Activated CD8-positive, alpha-beta memory T cell treated with anti-CD3 and anti-CD28 coated beads, Interleukin-2, amount 50 U/mL, for 1 hour (primary cell): ENCODE results near the gene ANKS3.

Experiments used
- DNase-seq: peaks from one replicate; pipeline ENCODE4 v3.0.0-alpha.2; 2020; ENCODE audit errors: extremely low read depth

Gene ANKS3

GRCh38 chr16:4667203-4667963 is 66.7 kb downstream of the ANKS3 start:
- no peak for DNase-seq

DNA sequence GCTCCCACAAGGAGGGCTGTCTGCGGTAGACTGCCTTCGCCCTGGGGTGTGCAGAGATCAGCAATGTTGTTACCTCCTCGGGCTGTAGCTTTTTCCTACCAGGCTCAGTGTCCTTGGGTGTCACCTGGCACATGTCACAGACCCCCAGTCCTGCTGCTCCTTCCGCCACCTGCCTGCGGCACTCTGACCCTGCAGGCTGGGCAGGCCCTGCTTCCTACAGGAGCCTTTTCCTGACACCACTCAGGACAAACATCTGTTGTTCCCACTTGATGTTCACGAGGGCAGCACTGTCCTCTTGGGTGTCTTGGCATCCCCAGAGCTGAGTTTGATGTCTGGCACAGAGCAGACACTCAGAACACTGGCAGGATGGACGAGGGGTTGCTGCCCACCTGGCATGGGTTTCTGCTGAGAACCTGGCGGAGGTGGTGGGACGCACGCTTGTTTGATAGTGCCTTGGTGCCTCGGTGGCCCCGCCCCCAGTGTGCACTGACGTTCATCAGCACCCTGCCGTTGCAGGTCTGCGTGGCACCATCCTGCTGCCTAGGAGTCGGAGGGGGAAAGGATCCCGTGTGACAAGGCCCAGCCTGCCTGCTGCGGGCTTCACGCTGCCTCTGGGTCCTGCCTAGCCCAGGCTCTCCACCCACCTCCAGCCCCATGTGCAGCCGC is 67.4 kb downstream of the ANKS3 start:
- DNase-seq, result no peak

DNA sequence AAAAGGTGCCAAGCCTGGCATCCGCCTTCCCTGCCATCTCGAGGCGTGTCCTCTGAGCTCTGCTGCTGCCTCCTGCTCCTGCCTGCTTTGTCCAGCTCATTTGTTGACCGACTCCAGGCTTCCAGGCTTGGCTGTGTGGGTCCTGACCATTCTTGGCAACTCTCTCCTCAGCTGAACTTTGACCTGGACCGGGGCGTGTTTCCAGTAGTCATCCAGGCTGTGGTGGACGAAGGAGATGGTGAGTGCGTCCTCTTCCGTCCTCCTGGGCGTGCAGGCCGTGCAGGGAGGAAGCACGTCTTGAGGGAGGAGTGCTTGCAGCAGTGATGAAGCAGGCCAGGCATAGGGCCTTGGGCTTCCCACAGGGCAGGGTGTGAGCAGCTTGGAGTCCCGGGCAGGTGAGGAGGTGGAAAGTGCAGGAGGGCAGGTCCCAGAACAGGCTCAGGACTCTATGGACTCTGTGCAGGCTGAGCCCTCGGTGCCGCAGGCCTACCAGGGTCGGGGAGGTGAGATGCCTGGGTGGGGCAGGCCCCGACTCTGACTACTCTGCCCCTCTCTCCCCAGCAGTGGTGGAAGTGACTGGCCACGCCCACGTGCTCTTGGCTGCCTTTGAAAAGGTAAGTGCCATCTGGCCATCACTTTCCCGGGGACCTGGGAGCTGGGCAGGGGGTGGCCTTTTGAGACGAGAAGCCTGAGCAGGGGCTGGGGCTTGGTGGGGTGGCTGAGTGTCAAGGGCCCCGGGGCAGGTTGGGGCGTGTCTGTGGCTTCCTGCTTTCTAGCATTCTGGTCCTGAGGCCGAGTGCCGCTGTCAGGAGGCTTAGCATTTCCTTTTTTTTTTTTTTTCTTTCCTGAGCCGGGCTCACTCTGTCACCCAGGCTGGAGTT is 69.3 kb downstream of the ANKS3 start:
- peak; percentile 11 for DNase-seq

- no peak for DNase-seq
These were observed 70.2 kb downstream of the ANKS3 start for GRCh38 chr16:4663777-4664465.

DNA sequence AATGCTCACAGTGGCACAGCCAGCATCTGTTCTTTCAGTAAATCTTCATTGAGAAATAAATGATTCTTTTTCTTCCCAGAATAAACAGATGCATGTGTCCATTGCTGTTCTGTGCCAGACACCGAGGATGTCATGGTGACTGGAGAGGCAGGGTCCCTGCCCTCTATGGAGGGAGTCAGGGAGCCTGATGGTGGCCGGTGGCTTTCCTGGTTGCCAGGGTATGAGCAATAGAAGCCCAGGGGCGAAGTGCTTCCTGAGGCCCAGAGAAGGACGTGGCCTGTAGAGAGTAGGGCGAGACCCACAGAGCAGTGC is 70.7 kb downstream of the ANKS3 start:
- no peak for DNase-seq

DNA sequence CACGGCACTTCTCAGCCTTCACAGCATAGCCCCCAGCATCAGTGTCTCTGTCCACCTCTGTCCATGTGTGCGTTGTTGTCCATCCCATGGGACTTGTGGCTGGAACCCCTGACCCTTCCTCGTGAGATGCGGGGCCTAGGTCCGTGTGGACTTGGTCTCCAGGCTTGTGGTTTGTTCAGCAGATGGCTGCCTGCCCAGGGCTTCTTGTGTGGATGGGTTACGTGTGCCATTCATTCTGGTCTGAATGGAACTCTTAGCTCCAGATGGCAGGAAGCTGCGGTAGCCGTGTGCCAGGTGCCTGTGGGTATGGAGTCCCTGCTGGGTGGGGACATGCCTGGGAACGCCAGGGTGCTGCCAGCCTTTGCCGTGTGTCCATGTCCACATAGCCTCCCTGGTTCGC is 72.4 kb downstream of the ANKS3 start:
- no peak for DNase-seq

GRCh38 chr16:4660454-4661007 is 73.5 kb downstream of the ANKS3 start:
- peak; percentile 63 for DNase-seq

DNA sequence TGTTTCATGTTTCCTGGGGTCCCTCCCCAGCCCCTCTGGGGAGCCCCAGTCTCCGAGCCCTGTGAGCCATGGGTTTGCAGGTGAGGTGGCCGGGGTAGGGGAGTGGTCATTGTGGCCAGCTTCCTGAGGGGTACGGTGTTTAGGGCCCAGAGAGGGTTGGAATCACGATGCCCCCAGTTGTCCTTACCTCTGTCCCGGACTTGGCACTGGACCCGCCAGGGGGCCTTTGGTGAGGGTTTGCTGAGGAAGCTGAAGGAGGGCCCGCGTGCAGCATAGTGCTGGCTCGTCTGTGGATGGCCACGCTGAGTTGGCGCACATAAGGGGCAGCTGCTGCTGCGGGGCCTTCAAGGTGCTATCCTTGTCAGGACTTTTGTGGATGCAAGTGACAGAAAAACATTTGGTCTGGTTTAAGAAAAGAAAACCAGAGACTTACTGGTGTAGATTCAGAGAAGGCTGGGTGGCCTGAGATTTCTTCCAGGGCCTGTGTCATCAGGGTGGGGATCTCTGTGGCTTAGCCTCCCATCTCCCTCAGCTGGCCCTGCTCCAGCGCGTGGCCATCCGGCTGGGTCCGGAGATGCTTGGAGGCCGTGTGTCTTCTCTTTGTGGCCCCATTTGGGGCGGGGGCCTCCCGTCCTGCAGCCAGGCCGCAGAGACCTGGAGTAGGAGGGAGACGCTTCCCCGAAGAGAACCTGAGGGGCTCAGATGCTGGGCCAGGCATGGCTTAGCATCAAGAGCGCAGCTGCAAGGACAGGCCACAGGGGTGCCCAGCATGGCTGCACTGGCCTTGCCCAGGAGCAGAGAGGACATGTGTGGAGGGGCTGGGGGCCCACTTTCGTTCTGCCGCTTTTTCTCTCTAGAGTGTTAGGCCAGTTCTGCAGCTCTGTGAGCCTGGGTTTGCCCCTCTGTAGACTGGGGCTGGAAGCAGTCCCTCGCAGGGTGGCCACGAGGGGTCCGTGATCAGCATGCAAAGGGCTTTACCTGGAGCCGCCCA is 74.4 kb downstream of the ANKS3 start:
- no peak for DNase-seq

- no peak for DNase-seq
These were observed 77.1 kb downstream of the ANKS3 start for GRCh38 chr16:4656695-4657686.

GRCh38 chr16:4656221-4656620 is 77.8 kb downstream of the ANKS3 start:
- DNase-seq, result no peak

DNA sequence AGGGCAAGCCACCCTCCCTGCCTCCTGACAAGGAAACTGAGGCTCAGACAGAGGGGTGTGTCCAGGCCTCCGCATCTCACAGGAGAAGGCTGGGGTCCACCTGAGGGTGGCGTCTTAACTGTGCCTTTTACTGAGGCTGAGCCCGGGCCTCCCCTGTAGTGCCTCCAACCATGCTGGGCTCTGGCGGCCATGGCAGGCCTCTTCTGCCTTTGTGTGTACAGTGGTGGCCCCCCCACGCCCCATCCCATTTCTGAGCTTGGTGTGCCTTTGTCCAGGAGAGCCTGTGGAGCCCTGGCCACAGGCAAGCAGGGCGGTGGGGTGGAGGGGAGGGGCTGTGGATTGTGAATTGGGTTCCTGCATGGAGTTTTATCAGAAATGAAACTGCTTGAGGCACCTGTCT is 78.3 kb downstream of the ANKS3 start:
- no peak for DNase-seq

GRCh38 chr16:4654964-4655590 is 79.0 kb downstream of the ANKS3 start:
- no peak for DNase-seq

GRCh38 chr16:4654011-4654963 is 79.8 kb downstream of the ANKS3 start:
- no peak for DNase-seq

DNA sequence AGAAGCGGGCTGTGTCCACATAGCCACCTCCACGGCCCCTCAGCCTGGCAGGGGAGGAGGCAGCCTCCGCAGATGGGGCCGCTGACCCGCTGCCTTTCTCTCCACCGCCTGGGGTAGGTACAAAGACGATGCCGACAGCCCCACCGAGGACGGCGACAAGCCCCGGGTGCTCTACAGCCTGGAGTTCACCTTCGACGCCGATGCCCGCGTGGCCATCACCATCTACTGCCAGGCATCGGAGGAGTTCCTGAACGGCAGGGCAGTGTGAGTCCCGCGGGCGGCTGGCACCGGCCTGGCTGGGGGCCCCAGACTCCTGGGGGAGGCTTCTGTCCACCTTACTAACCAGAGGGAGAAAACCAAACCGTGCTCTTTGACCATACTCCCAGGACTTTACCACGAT is 81.5 kb downstream of the ANKS3 start:
- DNase-seq, result no peak

DNA sequence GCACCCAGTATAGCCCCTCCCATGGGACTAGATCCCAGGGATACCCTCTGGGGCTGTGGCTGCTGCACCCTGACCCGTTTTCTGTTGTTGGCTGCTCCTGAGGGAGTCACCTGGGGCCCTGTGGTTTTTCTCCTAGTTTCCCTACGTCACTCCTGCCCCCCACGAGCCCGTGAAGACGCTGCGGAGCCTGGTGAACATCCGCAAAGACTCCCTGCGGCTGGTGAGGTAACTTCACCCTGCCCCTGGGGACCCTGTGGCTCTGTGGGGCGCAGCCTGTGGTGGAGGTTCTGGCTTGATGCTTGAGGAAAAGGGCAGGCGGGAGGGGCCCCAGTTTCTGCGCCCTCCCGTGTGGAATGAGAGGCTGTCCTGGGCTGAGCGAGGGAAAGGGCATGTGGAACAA is 82.2 kb downstream of the ANKS3 start:
- no peak for DNase-seq

- DNase-seq, result peak; percentile 59
These were observed 83.5 kb downstream of the ANKS3 start for GRCh38 chr16:4650443-4651074.

GRCh38 chr16:4649744-4650442 is 84.2 kb downstream of the ANKS3 start:
- DNase-seq, result no peak
